VCaP (cell line): ENCODE measurements around the gene ANP32B.
"Not testable (repeated sequence)": the region's sequence is repeated elsewhere in the genome, so short reads cannot be mapped to it uniquely, and the experiment has no call there.

Experiments
- H3K27ac ChIP-seq: fragments of 450-650 bp; 2 replicates; pipeline ENCODE4 v1.5.1; 2017
- CTCF ChIP-seq: fragments of 450-650 bp; conservative IDR thresholded peaks from 2 replicates; pipeline ENCODE4 v1.5.1; 2017; ENCODE audit warnings: mild to moderate bottlenecking, moderate library complexity

Gene ANP32B

GRCh38 chr9:97990259-97990658, 7.1 kb downstream of the ANP32B start:
- H3K27ac ChIP-seq: no peak overlapping the region
- TF ChIP-seq CTCF: no peak

GRCh38 chr9:97991818-97992217, 8.7 kb downstream of the ANP32B start:
- no peak for TF ChIP-seq CTCF

GRCh38 chr9:97992219-97992618, 9.1 kb downstream of the ANP32B start:
- no peak overlapping the region for H3K27ac ChIP-seq
- no peak for TF ChIP-seq CTCF

More at GRCh38 chr9:97991818-97992217, 8.7 kb downstream of the ANP32B start:
- no peak overlapping the region for H3K27ac ChIP-seq

- no peak overlapping the region for H3K27ac ChIP-seq
- TF ChIP-seq CTCF: no peak
These were observed 9.9 kb downstream of the ANP32B start for GRCh38 chr9:97993000-97993399.

GRCh38 chr9:97994703-97995102, 11.6 kb downstream of the ANP32B start:
- no peak for TF ChIP-seq CTCF
- H3K27ac ChIP-seq: no peak overlapping the region

GRCh38 chr9:97996676-97997075, 13.5 kb downstream of the ANP32B start:
- H3K27ac ChIP-seq: not testable (repeated sequence)

- H3K27ac ChIP-seq: no peak overlapping the region
- no peak for TF ChIP-seq CTCF
These were observed 14.5 kb downstream of the ANP32B start for GRCh38 chr9:97997330-97998276.

GRCh38 chr9:98002808-98003207, 19.7 kb downstream of the ANP32B start:
- H3K27ac ChIP-seq: no peak overlapping the region
- TF ChIP-seq CTCF: no peak
